GM19324 (cell line): ENCODE results near the gene IFI16.
"Not testable (repeated sequence)": the region's sequence is repeated elsewhere in the genome, so short reads cannot be mapped to it uniquely, and the experiment has no call there.

ENCODE experiments used
- ATAC-seq: cut with Tn5 transposase; IDR thresholded peaks from one replicate; pipeline ENCODE4 v1.9.1; 2021; ENCODE audit warnings: mild to moderate bottlenecking, moderate library complexity; ENCODE audit not compliant: unreplicated experiment, low FRiP score

Gene IFI16

DNA sequence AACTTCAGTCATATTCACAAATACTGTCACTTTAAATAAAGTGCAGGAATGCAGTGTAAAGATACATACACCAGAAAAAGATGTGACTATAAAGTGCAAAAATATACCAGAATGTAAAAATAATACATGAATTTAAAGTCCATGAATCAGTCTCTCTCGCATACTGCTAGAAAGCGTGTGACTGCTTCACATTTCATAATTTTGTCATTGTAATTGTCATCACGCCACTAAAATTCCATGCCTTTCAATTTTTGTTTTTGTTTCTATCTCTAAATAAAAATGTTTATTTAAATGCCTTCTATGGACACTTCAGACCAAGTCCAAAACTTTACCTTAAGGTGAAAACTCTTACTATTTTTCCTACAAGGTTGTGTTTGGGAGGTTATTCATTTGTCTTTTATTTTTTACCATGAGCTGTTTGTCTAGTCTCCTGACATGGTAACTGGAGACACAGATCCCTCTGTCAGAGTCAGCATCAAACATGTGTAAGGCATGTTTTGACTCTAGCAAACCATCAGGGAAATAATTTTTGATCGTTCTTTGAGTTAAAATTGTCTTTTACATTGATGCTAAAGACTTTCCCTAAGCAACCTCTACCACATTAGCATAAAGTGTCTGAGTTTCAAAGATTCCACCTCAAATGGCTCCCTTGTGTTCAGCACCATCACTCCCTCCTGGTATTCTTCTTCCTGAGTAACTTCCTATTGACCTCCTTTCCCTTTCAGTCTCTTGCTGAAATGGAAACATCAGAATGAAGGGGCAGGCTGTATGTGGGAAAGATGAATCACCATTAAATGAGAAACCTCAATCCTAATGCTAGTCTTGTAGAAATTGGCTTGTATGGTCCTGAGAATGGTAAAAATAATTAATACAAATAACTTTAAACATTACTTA, 80.8 kb downstream of the IFI16 start:
- no peak for ATAC-seq

DNA sequence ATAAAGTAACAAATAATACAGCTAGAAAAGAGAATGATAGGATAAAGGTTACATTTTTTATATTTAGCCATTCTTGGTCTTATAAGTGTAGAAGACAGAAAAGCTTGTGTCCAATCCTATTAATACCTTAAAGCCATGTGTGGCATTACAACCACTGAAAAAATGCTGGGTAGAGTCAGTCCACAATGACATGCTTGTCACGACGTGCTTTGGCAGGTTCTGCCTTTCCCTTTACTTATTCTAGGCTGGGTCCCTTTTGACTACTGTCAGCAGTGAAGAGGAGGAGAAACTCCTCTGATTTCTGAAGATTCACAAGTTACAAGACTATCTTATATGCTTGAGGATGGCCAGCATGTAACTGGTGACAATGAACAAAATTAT, 81.5 kb downstream of the IFI16 start:
- no peak for ATAC-seq

DNA sequence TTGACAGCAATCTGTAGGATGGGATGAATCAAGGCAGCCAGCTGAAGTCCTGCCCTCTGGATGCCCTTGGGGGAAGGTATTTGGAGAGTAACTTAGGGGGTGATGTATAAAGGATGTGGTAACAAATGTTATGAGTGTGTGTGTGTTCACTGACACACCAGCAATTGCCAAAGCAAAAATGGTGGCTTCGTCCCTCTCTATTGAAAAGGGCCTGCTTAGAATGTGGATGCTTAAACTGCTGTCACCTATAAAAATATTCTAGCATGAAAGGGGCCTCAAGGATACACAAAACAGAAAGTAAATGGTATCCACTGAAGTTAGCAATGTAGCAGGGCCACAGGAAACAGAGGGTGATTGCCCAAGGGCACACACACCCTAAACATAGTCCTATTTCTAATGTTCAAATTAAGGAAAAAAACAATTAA, 81.9 kb downstream of the IFI16 start:
- ATAC-seq, result no peak

DNA sequence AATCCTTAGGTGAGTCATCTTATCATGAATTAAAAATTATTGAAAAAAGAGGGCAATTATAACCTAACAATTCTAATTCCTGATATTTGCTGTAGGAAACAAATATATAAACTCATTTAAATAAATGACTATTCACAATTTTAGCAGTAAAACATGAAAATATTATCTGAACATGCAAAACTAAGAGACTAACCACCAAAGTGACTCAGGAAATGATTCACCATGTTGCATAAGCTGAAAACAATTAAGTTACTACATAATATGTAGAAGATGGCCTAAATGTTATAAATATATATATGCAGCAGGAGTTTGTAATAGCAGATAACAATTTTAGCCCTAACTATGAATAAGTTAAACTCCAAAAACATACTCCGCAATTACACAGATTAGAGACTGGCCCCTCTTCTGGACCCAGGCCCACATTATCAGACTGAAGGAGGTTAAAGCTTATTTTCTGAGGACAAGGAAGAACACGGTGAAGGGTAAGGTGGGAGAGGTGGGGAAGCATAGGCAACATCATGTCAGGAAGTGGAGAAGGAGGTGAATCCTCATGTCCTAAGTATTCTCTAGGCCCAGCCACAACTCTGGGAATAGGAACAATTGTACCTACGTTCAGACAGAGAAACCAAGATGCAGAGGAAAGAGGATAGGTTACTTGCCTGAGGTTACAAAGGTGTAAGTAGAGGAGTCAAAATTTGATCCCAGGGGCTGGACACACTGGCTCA, 82.5 kb downstream of the IFI16 start:
- ATAC-seq, result no peak

DNA sequence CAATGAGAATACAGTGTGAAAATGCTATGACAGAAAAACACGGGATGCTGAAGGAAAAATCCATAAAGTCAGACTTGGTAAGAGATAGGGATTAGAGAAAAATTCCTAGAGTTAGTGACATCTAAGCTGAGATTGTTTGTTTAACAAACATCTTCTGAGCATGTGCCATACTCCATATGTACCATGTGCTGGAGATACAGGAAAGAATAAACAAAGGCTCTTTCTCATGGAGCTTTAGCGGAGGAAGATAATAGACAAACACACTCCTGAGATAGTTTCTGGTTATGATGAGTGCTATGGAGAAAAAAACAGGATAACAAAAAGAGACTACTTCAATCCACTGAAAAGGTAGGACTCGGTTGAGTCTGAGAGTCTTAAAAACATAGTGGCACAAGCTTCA, 88.9 kb downstream of the IFI16 start:
- no peak for ATAC-seq

DNA sequence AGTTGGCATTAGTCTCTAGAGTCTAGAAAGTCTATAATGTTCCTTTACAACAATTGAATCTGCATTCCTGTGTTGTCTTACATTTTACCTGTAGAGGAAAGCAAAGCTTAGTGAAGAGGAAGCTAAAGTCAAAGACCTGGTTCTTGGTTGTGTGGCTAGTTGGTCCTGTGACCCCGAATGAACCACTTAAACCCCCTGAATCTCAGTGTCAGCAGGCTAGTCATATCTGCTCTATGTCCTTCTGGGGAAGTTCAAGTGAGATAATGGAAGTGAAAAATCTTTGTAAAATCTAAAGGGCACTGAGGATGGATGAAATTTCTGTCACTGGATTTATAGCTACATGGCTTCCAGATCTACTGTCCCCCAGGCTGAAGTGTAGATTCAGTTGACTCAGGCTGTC, 90.9 kb downstream of the IFI16 start:
- no peak for ATAC-seq

DNA sequence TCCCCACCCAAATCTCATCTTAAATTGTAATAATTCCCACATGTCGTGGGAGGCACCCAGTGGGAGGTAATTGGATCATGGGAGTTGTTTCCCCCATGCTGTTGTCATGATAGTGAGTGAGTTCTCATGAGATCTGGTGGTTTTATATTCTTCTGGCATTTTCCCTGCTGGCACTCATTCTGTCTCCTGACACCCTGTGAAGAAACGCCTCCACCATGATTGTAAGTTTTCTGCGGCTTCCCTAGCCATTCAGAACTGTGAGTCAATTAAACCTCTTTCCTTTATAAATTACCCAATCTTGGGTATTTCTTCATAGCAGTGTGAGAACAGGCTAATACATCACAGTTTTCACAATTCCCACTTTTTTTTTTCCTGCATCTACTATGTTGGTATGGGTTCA, 93.3 kb downstream of the IFI16 start:
- ATAC-seq, result not testable (repeated sequence)
